HuH-7 (cell line): Measurements from ENCODE around the gene DAPK3.
"Not testable (repeated sequence)": the region's sequence is repeated elsewhere in the genome, so short reads cannot be mapped to it uniquely, and the experiment has no call there.

Source experiments
- DNase-seq: peaks from one replicate; pipeline ENCODE4 v3.0.0; 2011; ENCODE audit warnings: low spot score

DAPK3 gene

GRCh38 chr19:3954107-3954506 is 16.8 kb downstream of the DAPK3 start:
- DNase-seq, result no peak

DNA sequence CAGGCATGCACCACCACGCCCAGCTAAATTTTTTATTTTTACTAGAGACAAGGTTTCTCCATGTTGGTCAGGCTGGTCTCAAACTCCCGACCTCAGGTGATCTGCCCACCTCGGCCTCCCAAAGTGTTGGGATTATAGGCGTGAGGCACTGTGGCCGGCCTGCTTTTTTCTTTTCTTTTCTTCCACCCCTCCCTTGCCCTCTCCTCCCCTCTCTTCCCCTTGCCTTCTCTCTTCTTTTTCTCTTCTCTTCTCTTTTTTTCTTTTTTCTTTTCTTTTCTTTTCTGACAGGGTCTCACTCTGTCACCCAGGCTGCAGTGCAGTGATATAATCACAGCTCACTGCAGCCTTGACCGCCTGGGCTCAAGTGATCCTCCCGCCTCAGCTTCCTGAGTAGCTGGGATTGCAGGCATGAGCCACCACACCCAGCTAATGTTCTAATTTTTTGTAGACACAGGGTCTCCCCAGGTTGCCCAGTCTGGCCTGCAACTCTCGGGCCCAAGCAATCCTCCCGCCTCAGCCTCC is 18.1 kb downstream of the DAPK3 start:
- not testable (repeated sequence) for DNase-seq

DNA sequence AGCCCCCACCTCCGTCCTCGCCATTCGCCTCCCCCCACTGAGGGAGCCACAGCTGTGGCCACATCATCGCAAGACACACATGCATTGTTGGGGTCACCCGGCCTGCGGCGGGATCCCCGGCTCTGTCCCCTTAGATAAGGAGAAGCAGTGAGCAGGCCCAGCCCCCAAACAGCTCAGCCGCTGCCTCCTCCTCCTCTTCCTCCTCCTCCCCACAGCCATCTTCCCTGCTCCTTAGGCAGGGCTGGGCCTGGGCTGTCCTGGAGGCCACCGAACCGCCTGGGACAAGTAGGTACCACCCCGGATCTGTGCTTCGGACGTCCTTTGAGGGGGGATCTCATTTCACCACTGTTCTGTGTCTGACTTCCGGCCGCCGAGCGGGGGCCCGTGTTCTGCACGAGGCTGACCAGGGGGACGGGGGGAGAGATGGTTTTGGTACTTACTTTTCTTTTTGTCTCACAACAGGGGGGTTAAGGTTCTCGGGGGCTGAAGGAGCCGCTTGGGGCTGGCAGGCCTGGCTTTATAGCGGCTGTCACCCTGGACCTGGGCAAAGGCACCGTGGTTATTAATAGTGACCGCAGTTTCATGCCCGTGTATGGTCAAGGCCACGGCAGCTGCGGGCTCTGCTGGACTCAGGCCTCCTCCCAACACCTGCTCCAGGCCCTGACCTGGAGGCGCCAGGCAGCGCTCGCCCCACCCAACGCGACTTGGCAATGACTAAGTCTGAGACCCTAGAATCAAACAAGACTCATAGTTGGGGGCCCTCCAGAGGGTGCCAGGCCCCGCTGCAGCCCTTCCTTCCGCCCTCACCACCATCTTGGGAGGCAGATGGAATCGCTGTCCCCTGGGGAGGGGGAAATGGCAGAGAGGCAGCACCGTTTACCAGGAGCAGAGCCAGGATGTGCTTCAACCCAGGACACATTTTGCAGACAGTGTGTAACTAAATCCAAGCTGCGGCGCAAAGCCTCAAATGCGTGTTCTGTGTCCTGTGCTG is 19.7 kb downstream of the DAPK3 start:
- no peak for DNase-seq

- no peak for DNase-seq
Measured at GRCh38 chr19:3949997-3950859, 20.7 kb downstream of the DAPK3 start.

GRCh38 chr19:3949294-3949693 is 21.6 kb downstream of the DAPK3 start:
- DNase-seq, result no peak

GRCh38 chr19:3947316-3947933 is 23.5 kb downstream of the DAPK3 start:
- not testable (repeated sequence) for DNase-seq

DNA sequence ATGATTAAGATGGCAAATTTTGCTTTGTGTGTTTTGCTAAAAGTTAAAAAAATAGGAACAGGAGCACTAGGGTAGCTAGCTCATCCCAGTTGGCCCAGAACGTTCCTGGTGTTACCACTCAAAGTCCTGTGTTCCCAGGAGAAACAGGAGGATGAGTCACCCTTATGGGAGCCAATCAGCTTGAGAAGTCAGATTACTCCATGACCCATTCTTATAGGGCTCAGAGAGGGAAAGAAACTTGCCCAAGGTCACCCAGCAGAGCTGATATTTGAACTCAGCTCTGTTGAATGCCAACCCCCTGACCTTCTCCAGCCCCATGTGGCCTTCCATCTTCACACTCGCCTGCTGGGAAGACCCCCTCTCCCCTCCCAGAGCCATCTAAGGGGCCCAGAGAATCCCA is 25.1 kb downstream of the DAPK3 start:
- no peak for DNase-seq

DNA sequence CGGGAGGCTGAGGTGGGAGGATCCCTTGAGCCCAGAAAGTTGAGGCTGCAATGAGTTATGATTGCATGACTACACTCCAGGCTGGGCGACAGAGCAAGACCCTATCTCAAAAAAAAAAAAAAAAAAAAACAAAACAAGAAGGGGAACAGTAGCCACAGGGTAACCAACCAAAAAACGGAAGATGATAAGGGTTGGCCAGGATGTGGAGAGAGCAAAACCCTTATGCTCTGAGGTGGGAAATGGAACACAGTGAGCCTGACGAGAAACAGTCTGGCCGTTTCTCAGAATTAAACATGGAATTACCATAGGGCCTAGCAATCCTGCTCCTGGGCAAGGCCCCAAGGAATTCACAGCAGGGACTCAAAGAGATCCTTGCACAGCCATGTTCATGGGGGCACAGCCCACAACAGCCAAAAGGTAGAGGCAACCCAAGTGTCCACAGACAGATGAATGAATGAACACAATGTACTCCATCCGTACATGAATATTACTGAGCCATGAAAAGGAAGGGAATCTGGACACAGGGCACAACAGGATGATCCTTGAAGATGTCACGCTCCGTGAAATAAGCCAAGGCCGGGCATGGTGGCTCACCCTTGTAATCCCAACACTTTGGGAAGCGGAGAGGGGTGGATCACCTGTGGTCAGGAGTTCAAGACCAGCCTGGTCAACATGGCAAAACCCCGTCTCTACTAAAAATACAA is 26.7 kb downstream of the DAPK3 start:
- no peak for DNase-seq

- DNase-seq, result no peak
Measured at GRCh38 chr19:3942790-3943409, 28.0 kb downstream of the DAPK3 start.

DNA sequence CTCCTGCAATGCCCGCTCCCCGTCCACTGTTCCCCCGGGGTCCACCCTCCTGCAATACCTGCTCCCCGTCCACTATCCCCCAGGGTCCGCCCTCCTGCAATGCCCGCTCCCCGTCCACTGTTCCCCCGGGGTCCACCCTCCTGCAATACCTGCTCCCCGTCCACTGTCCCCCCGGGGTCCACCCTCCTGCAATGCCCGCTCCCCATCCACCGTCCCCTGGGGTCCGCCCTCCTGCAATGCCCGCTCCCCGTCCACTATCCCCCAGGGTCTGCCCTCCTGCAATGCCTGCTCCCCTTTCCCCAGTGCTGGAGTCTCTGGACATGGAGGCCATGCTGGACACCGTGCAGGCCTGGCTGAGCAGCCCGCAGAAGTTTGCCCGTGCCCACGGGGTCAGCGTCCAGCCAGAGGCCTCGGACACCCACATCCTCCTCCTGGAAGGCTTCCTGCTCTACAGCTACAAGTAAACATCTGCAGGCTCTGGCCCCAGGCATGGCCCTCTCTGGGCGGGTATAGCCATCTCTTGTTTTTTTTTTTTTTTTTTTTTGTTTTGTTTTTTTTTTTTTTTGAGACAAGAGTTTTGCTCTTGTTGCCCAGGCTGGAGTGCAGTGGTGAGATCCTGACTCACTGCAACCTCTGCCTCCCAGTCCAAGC is 32.5 kb downstream of the DAPK3 start:
- not testable (repeated sequence) for DNase-seq

GRCh38 chr19:3936506-3937442 is 34.1 kb downstream of the DAPK3 start:
- no peak for DNase-seq

- no peak for DNase-seq
Measured at GRCh38 chr19:3932931-3933810, 37.7 kb downstream of the DAPK3 start, which contains the start of gene NMRK2. Gene NMRK2 (plus strand): TSS chr19:3933069. CDS start chr19:3933672, 603 bp downstream.

GRCh38 chr19:3931041-3931440 is 39.9 kb downstream of the DAPK3 start:
- no peak for DNase-seq

GRCh38 chr19:3923912-3924311 is 47.0 kb downstream of the DAPK3 start:
- DNase-seq, result no peak

GRCh38 chr19:3923096-3923758 is 47.7 kb downstream of the DAPK3 start:
- DNase-seq, result no peak

GRCh38 chr19:3919793-3920192 is 51.1 kb downstream of the DAPK3 start:
- no peak for DNase-seq

DNA sequence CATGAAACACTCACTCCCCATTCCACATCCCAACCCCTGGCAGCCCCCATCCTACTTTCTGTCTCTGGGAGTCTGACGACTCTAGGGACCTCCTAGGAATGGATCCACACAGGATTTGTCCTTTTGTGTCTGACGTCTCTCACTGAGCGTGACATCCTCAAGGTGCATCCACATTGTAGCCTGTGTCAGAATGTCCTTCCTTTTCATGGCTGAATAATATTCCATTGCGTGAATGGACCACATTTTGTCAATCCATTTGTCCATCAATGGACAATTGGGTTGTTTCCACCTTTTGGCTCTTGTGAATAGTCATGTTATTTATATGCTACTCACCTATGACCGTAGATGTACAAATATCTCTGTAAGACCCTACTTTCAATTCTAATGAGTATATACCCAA is 54.9 kb downstream of the DAPK3 start:
- no peak for DNase-seq

DNA sequence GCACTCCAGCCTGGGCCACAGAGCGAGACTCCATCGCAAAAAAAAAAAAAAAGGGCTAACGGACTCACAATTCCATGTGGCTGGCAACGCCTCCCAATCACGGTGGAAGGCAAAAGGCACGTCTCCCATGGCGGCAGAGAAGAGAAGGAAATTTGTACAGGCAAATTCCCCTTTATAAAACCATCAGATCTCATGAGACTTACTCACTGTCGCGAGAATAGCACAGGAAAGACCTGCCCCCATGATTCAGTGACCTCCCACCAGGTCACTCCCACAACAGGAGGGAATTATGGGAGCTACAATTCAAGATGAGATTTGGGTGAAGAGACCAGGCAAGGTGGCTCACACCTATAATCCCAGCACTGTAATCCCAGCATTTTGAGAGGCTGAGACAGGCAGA is 56.7 kb downstream of the DAPK3 start:
- DNase-seq, result no peak
